OCI-LY1 (cell line): ENCODE data around the gene PRLR.

Experiments used
- H2AFZ ChIP-seq: fragments of 200-600 bp; sonication (generic), shearing (Covaris generic); 2 replicates; pipeline ENCODE4 v1.6.0; 2014; ENCODE audit warnings: antibody characterized with exemption, mild to moderate bottlenecking, low read length
- H3F3A ChIP-seq: fragments of 200-600 bp; sonication (generic), shearing (Covaris generic); 2 replicates; pipeline ENCODE4 v1.6.0; 2014; ENCODE audit warnings: mild to moderate bottlenecking, antibody characterized with exemption, low read length, moderate library complexity; ENCODE audit not compliant: insufficient read depth
- H3K27ac ChIP-seq: fragments of 200-600 bp; sonication (generic); 2 replicates; pipeline ENCODE4 v1.5.1; 2014; ENCODE audit warnings: low read length, mixed run types, mild to moderate bottlenecking, low read depth; ENCODE audit not compliant: poor library complexity, severe bottlenecking
- H3K27me3 ChIP-seq: fragments of 200-600 bp; sonication (generic); 2 replicates; pipeline ENCODE4 v1.6.0; 2014; ENCODE audit warnings: antibody characterized with exemption, mild to moderate bottlenecking, low read length, moderate library complexity; ENCODE audit not compliant: insufficient read depth
- H3K36me3 ChIP-seq: fragments of 200-600 bp; sonication (generic); 2 replicates; pipeline ENCODE4 v1.6.1; 2014; ENCODE audit warnings: mild to moderate bottlenecking, antibody characterized with exemption, low read length, moderate library complexity, mixed read lengths; ENCODE audit not compliant: insufficient read depth
- H3K4me1 ChIP-seq: fragments of 200-600 bp; sonication (generic); 2 replicates; pipeline ENCODE4 v1.5.1; 2014; ENCODE audit warnings: mild to moderate bottlenecking, low read length, moderate library complexity; ENCODE audit not compliant: insufficient read depth, severe bottlenecking
- H3K4me2 ChIP-seq: fragments of 200-600 bp; sonication (generic), shearing (Covaris generic); 2 replicates; pipeline ENCODE4 v1.6.1; 2014; ENCODE audit warnings: low read length
- H3K4me3 ChIP-seq: fragments of 200-600 bp; sonication (generic); 2 replicates; pipeline ENCODE4 v1.5.1; 2014; ENCODE audit warnings: low read length, low read depth, mild to moderate bottlenecking, mixed read lengths; ENCODE audit not compliant: poor library complexity, severe bottlenecking
- H3K79me2 ChIP-seq: fragments of 200-600 bp; shearing (Covaris generic); 2 replicates; pipeline ENCODE4 v1.6.1; 2016; ENCODE audit warnings: mixed run types, low read length, mixed read lengths; ENCODE audit not compliant: insufficient read depth
- H3K9ac ChIP-seq: fragments of 200-600 bp; sonication (generic), shearing (Covaris generic); 2 replicates; pipeline ENCODE4 v1.6.1; 2014; ENCODE audit warnings: mild to moderate bottlenecking, low read length, mixed read lengths
- H3K9me2 ChIP-seq: fragments of 200-600 bp; sonication (generic), shearing (Covaris generic); 2 replicates; pipeline ENCODE4 v1.6.1; 2014; ENCODE audit warnings: low read depth, mild to moderate bottlenecking, low read length, mixed read lengths
- H3K9me3 ChIP-seq: fragments of 200-600 bp; shearing (Covaris generic); 2 replicates; pipeline ENCODE4 v1.6.1; 2014; ENCODE audit warnings: low read length, mixed read lengths
- H4K20me1 ChIP-seq: fragments of 200-600 bp; sonication (generic), shearing (Covaris generic); 2 replicates; pipeline ENCODE4 v1.6.0; 2016; ENCODE audit warnings: mild to moderate bottlenecking, low read length; ENCODE audit not compliant: insufficient read depth
- EZH2 ChIP-seq: fragments of 200-600 bp; sonication (generic), shearing (Covaris generic); IDR thresholded peaks from 2 replicates; pipeline ENCODE4 v1.8.0; 2017; ENCODE audit warnings: borderline replicate concordance, mixed run types, mild to moderate bottlenecking, antibody characterized with exemption, low read length, moderate library complexity, mixed read lengths
- TF ChIP-seq, protein P1 (sequence below): fragments of 200-600 bp; sonication (generic), shearing (Covaris generic); IDR thresholded peaks from 2 replicates; pipeline ENCODE4 v1.5.1; 2017; ENCODE audit warnings: mild to moderate bottlenecking, antibody characterized with exemption, low read length, moderate library complexity, mixed read lengths

Gene PRLR

DNA sequence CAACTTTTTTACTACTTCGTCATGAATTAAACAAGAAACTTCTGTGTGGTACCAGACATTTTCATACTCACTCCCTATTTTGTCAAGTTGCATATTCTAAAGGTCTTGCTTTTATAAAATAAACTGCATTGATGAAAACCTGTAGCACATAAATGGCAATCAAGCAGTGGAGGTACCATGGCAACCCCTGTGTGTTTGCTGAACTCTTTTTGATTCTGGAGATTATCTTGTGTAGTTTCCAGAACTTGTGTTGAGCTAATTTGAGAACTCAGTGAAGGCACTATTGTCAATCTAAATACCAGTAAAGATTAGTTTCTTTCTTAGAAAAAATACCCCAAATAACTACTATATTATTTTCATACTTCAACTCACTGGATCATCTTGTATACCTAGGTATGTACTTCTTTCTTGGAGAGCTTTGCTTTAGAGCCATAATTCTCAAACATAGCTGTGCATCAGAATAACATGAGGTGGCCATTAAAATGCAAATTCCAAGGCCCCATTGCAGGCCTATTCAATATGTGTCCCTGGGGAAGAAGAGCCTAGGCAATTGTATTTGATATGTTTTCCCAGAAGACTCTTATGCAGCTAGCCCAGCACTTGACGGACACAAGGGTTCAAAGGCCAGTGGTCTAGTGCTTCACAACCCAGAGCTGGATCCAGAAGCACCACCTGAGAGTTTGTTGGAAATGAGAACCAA, 9.8 kb upstream of the PRLR start:
- Histone ChIP-seq H3K79me2 (no peaks in the 10 kb centered on the region), H3K27ac (no peak overlapping the region), H3K4me3 (no peak overlapping the region), H3K9me3 (no peaks in the 10 kb centered on the region), H3K9me2 (no peaks in the 10 kb centered on the region; the same call in 1 of the 2 replicates), H3K36me3 (no peaks in the 10 kb centered on the region), H3F3A (no peaks in the 10 kb centered on the region), H3K9ac (no peak overlapping the region), H3K4me1 (no peaks in the 10 kb centered on the region), H3K27me3 (no peaks in the 10 kb centered on the region), H2AFZ (no peak overlapping the region), H4K20me1 (no peaks in the 10 kb centered on the region), H3K4me2 (no peak overlapping the region)
- TF ChIP-seq, protein P1, sequence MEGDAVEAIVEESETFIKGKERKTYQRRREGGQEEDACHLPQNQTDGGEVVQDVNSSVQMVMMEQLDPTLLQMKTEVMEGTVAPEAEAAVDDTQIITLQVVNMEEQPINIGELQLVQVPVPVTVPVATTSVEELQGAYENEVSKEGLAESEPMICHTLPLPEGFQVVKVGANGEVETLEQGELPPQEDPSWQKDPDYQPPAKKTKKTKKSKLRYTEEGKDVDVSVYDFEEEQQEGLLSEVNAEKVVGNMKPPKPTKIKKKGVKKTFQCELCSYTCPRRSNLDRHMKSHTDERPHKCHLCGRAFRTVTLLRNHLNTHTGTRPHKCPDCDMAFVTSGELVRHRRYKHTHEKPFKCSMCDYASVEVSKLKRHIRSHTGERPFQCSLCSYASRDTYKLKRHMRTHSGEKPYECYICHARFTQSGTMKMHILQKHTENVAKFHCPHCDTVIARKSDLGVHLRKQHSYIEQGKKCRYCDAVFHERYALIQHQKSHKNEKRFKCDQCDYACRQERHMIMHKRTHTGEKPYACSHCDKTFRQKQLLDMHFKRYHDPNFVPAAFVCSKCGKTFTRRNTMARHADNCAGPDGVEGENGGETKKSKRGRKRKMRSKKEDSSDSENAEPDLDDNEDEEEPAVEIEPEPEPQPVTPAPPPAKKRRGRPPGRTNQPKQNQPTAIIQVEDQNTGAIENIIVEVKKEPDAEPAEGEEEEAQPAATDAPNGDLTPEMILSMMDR: no peak
- TF ChIP-seq EZH2: no peak

DNA sequence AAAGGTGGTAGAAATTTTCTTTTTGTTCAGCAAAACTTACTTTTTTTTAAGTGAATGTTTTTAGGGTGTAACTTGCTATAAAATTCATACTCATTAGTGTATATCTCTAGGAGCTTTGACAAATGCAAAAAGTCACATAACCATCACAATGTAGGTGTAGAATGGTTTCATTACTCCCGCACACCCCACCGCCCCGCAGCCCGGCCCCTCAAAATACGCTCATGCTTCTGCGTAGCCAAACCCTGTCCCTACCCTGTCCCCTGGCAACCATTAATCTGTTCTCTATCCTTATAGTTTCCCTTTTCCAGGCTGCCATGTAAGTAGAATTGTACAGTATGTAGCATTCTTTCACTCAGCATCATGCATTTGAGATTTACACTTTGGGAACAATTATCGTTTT, 9.2 kb upstream of the PRLR start:
- Histone ChIP-seq H3K27ac (no peak overlapping the region), H3F3A (no peaks in the 10 kb centered on the region), H3K9me2 (no peaks in the 10 kb centered on the region; the same call in 1 of the 2 replicates), H3K79me2 (no peaks in the 10 kb centered on the region), H3K4me3 (no peak overlapping the region), H3K4me1 (no peaks in the 10 kb centered on the region), H3K4me2 (no peak overlapping the region), H3K36me3 (no peaks in the 10 kb centered on the region), H3K9ac (no peak overlapping the region), H3K9me3 (no peaks in the 10 kb centered on the region), H3K27me3 (no peaks in the 10 kb centered on the region), H4K20me1 (no peaks in the 10 kb centered on the region), H2AFZ (no peak overlapping the region)
- TF ChIP-seq, protein P1: no peak
- TF ChIP-seq EZH2: no peak

DNA sequence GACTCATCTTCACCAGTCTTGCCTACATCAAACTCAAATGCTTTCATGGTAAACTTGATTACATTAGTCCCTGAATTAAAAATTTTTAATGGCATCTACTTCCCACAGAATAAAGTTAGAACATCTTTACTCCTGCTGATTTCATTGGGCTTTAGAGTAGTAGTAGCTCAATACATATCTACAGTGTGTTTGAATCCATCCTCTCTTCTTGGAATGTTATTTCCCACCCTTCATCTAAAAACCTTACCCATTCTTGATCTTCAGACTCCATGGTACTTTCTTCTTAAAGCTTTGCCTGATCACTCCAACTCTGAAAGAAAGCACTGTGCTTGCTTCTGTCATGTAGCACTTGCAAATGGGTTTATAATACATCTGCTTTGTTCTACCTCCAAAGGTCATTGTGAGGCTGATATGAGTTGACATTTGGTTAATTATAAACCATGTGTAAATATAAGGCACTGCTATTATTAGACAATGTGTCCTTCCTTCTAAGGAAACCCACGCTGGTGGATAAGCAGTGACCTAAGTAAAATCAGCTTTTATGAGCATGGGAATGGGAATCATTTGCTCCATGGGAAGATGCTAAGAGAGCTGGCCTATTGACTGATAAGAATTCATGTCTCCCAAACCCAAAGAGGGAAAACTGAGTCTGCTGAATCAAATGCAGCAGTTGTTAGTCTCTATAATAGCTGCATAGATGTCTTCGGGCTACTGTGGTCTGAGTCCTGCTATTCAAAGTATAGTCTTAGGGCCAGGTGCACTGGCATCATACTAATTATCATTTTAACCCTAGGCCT, 7.5 kb upstream of the PRLR start:
- H2AFZ ChIP-seq: no peak overlapping the region
- TF ChIP-seq, protein P1: no peak
- TF ChIP-seq EZH2: no peak
- H3K4me2 ChIP-seq: no peak overlapping the region
- no peaks in the 10 kb centered on the region for H3K79me2 ChIP-seq
- no peaks in the 10 kb centered on the region for H3K36me3 ChIP-seq
- H3K9me2 ChIP-seq: no peaks in the 10 kb centered on the region; the same call in 1 of the 2 replicates
- H3K4me1 ChIP-seq: no peaks in the 10 kb centered on the region
- no peak overlapping the region for H3K4me3 ChIP-seq
- no peak overlapping the region for H3K27ac ChIP-seq
- no peaks in the 10 kb centered on the region for H3K27me3 ChIP-seq
- no peaks in the 10 kb centered on the region for H3K9me3 ChIP-seq
- H3K9ac ChIP-seq: no peak overlapping the region
- H3F3A ChIP-seq: no peaks in the 10 kb centered on the region
- H4K20me1 ChIP-seq: no peaks in the 10 kb centered on the region
